T-helper 9 cell (primary cell): ENCODE measurements around the gene ACE2.

ENCODE experiments used
- DNase-seq: peaks from one replicate; pipeline ENCODE4 v3.0.0-alpha.2; 2020

Gene ACE2

DNA sequence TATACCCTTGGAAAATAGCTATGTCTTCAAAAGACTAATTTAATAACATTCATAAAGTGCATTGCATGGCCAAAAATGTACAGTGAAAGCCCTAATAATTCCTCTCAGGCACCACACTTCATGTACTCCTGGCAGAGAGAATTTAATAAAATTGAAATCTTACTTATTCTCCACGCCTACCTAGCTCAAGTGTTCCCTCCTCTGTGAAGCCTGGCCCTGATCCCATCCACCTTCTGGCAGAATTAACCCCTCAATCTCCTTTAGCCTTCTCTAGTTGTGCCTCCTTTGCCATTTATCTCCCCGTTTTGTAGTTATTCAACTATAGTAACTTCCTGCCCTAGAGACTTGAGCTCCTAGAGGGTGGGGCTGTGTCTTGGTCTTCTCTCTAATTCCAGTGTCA is 26.7 kb downstream of the ACE2 start:
- DNase-seq, result no peak

DNA sequence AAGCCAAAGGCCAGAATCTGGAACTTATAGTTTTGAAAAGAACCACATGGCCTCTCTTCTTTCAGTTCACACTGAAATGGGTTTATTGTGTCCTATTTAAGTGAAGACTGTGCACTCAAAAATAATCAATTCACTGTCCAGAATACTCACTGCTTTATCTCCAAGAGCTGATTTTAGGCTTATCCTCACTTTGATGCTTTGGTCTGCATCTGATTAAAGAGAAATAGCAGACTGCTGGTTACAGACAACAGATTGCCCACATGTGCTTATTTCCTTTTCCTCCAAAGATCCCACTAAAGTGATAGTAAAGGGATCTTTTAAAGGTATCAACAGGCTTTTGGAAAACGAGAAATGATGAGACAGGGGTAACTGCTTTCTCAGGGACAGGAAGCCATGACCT is 30.6 kb downstream of the ACE2 start:
- DNase-seq, result no peak

DNA sequence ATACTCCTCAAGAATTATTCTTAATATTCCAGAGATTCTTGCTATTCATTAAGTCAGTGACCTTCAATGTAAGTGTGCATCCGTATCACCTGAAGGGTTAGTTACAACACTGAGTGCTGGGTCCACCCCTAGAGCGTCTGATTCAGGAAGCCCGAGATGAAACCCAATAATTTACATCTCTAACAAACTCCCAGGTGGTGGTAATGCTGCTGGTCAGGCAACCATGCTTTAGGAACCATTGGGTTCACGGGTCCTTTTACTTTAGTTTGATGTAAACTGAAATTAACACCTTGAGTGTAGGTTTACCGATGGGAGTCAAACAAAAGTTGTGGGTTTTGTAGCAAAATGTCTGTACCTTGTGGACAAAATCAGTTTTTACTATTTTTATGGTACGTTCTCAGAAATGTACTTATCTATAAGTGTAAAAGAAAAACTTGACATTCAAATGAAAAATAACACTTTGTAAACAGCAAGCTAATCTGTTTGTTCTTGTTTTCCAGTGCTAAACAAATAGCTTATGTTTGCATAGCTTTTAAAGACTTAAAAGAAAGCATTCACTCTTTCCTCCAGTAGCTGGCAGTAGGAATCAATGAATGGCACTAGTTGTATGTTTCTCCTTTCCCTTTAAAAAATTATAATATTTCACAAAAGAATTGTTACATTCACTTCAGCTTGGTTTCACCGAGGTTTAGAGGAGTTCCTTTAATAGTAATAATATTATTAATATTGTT is 32.7 kb downstream of the ACE2 start:
- no peak for DNase-seq

DNA sequence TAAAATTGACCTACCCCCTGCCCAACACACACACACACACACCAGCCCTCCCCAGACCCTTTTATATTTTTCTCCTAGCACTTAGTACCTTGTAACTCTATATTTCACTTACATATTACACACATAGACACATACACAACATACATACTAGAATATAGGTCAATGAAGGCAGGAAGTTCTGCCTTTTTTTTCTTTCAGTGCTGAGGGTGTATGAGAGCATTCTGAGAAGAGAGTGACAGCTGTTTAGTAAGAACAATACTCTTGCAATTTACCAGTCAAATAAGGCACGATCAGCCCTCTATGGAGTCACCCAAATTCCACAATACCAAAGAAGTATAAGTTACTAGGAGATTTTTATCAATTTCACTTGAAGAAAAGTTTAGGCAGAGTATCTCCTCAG is 33.5 kb downstream of the ACE2 start:
- DNase-seq, result no peak

DNA sequence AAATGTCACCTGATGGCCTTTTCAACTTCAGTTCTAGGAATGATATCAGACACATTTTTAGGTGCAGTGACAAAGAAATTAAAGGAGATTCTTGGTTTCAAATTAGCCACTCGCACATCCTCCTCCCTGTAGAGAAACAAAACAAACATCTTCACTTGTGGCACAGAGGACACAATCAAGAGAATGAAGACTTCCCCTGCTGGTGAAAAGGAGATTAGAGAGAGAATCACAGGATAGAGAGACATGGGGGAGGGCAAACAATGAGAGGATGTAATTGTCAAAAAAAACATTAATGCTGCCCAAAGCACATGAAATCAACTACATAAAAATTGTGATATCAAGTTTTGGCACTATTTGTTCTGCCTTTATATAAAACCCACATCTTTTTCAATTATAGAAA is 34.5 kb downstream of the ACE2 start:
- DNase-seq, result no peak

DNA sequence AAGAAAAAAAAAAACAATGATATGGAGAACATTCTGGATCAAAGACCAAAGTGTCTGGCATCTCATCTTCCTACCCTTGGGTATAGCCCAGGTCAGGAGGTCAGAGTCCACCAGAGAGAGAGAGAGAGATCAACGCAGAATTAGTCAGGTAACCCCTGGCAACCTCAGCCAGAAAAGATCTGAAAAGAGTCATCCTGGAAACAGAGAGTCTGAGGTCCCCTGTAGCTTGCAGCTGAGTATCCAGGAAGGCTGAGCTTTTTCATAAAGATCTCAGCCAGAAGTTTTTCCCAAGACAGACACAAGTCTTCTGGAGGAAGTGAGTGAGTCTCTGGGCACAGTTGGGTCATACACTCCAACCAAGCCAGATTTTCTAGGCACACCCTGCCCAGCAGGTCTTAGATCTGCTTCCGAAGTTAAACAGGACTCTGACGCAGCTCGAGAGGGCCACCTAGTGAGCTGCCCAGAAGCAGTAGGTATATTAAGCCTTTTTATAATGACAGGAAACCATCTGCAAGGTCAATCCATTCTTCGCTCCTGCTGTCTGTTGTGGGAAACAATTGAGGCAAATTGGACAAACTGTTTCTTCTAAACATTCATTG is 35.7 kb downstream of the ACE2 start:
- no peak for DNase-seq

DNA sequence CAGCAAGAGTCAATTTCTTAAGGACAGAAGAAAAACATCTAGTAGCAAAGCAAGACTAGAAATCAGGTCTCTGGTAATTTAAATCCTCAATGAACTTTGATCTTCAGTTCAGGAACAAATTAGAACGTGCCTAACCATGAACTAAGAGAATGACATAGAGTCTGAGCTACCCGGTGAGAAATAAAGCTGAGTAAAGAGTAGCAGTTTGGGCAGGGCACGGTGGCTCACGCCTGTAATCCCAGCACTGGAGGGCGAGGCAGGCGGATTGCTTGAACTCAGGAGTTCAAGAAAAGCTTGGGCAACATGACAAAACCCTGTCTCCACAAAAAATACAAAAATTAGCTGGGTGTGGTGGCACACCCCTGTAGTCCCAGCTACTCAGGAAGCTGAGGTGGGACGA is 37.7 kb downstream of the ACE2 start:
- no peak for DNase-seq

DNA sequence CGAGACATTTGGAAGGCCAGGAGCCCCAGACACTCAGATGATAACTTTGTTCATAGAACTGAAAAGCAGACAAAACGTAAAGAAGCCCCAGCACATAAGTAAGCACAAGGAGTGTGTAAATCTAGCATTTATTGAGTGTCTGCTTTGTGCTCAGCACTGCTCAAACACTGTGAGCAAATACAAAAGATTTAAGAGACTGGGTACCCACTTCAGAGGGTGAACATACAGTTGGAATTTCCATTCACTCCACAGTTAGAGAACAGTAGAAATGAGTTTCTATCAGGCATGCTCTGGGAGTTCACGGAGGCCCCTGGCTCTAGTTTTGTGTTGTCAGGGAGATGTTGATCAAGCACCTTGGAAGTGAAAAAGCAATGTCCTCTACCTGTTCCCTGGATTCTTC is 39.8 kb downstream of the ACE2 start:
- DNase-seq, result no peak

DNA sequence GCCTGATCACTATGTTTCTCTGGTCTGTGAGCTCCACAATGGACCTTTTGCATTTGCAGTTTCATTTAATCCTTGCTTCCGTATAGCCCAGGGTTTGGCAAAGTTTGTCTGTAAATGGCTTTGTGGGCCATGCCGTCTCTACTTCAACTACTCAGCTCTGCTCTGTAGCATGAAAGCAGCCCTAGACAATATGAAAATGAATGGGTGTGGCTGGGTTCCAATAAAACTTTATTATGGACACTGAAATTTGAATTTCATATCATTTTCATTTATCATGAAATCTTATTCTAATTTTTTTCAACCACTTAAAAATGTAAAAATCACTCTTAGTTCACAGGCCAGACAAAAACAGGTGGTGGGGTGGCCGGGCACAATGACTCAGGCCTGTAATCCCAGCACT is 41.5 kb downstream of the ACE2 start:
- no peak for DNase-seq

DNA sequence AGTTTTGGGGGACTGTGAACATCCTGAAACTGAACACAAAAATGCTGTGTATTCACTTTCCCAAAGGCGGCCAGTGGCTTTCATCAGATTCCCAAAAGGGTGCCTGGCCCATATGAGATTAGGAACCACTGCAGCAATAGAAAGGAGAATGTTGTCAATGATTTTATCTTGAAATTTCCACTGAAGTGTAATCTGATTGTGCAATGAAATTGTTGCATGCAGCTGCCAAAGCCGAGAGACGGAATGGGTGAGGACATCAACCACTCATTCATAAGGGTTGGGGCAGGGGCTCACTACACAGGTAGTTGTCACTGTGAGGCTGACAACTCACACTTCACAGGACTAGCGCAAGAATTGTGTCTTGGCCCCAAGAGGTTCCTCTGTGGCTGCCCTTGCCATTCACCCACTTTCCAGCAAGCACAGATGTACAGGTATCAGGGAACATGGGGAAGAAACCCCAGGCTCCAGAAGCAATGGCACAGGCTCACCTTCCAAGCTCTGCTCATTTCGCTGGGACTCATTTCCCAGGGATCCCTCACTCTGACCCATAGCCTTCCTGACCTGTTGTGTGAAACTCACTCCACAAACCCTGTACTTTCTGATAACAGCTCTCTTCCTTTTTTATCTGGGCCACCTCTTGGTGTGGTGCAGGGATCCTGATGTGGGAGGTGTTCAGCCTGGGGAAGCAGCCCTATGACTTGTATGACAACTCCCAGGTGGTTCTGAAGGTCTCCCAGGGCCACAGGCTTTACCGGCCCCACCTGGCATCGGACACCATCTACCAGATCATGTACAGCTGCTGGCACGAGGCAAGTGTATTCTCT is 51.4 kb downstream of the ACE2 start:
- DNase-seq, result no peak

DNA sequence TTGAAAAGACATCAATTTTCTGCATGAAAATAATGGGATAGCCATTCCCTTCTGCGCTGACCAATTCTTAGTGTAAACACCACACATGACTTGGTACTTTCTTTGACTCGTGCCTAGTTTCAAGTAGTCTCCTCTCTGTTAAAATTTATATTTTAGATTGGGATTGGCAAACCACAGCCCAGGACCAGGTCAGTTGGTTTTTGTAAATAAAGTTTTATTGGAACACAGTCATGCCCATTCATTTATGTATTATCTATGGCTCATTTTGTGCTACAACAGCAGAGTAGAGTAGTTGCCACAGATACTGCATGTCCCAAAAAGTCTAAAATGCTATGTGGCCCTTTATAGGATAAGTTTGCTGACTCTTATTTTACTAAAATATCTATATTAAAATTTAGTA is 53.4 kb downstream of the ACE2 start:
- DNase-seq, result no peak

DNA sequence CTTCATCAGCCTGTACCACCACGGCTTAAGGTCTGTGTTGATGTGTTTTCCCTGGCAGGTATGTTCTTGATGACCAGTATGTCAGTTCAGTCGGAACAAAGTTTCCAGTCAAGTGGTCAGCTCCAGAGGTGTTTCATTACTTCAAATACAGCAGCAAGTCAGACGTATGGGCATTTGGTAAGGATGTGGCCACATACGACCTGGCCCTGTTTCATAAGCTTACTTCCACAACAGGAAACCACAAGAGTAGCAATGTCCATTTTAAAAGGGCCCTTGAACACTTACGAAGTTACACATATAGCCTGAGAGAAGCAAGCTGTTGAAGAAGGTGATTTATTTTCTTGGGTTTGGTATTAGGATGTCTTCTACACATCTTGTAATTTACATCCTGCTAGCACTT is 54.0 kb downstream of the ACE2 start:
- DNase-seq, result no peak

DNA sequence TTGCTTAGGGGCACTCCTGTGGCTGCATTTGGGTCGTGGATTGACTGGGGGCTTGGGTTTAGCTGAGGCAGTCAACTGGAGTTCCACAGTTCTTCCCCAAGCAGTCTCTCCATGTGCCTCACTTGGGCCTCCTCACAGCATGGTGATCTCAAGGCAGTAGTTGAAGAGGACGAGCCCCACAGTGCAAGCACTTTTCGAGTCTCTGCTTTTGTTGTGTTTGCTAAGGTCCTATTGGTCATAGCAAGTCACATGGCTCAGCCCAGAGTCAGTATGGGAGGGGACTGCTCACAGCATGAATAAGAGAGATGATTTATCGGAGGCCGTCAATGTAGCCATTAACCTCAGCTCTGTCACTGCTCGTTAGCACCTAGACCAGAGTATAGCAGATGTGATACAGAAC is 70.4 kb downstream of the ACE2 start:
- DNase-seq, result no peak

DNA sequence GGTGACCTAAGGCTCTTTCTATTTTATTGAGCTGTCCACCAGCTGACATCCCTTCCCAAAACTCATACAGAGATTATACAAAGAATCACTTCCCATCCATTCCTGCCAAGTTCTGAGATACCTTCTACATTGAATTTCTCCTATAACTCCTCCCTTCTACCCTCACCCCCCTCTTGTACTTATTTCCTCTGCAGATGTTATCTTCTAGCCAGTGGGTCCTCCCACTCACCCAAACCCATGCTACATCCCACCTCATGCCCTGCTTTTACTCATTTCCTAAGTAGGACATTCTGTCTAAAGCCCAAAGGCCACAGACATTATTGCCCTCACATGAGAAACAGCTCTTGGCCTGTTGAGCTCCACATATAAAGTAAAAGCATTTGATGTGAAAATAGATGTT is 71.6 kb downstream of the ACE2 start:
- no peak for DNase-seq

DNA sequence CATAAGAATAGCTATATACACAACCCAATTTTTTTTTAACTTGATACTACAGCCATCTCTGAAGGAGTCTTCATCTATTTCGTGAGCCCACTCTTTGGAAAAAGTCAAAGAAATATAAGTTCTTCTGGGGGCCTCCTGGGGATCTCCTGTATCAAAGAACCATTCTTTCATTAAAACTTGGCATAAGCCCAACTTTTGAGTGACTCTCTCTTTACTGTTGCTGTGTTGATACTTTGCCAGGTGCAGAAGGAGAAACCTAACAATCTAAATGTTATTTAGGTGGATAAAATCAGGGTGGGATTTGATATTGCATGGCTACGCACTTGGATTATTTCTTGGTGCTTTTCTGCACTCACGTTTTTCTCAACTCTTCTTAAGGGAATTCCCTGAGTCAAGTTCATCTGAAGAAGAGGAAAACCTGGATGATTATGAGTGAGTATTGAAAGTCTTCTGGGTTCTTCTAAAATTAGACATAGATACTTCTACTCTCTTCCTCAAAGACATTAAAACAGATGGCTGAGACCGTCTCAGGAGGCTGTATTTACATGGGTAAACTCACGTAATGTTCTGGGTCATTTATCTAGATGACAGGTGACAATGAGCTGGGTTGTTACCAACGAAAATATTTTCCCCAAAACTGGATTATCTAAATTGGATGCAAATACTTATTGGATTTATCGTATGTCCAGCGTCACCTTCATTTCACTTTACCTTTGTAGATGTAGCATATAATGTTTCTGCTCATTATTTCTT is 74.9 kb downstream of the ACE2 start:
- DNase-seq, result no peak

DNA sequence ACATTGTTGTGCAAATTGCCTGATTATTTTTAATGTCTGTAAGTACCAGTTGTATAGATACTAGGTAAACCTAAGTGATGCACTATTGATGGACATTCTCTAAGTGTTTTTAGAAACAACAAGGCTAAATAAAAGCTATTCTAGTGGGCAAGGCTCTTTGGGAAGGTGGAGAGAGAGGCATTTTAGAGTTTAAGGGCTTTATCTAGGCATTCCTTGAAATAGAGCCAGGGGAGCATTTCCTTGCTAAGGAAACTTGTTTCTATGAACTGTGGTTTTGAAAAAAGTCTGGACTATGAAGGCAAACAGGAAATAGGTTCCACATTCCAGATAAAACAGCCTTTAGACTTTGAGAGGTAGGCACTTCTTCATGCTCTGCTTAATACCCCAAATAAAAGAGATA is 76.3 kb downstream of the ACE2 start:
- DNase-seq, result no peak

DNA sequence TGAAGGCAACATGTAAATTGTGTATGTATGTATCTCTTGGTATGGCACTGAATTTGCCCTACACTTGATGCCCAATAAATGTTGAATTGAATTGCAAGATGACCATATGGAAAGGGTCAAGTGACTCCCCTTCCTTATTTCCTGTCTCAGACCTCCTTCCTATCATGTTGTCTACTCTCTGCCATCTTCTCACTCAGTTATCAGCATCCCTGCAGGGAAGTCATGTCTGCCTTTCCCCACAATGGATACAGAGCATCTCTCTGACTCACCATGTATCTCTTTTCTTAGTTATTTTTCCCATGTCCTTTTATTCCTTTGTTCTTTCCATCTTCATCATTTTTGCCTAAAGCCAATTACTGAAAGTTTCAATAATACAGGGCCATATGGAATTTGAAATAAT is 77.7 kb downstream of the ACE2 start:
- DNase-seq, result no peak

DNA sequence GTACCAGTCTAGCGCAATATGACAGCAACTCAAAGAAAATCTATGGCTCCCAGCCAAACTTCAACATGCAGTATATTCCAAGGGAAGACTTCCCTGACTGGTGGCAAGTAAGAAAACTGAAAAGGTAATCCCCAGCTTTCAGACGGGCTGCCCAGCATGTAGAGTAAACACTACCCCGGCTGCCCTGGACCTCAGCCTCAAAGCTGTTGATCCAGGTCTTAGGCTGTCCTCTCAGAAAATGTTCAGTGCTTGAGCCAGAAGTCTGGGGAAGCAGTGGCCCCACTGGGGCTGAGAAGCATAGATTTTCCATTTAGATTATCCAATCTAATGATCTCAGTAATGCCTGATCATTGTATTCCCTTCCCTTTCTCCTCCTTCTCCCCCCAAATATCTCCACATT is 78.3 kb downstream of the ACE2 start:
- DNase-seq, result no peak

DNA sequence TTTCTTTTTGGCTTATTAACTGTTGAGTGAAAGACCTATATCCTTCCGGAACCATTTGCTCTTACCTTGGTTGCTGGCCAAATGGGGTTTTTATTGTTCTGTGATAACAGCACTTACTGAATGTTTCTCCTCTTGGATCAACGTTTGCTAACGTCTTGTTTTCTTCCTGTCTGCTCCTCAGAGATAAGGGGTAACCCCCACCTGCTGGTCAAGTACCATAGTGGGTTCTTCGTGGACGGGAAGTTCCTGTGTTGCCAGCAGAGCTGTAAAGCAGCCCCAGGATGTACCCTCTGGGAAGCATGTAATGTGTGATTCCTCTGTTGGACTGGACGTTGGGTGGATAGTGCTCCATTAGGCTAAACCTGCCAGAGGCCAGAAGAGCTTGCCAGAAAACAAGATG is 84.8 kb downstream of the ACE2 start:
- DNase-seq, result no peak

DNA sequence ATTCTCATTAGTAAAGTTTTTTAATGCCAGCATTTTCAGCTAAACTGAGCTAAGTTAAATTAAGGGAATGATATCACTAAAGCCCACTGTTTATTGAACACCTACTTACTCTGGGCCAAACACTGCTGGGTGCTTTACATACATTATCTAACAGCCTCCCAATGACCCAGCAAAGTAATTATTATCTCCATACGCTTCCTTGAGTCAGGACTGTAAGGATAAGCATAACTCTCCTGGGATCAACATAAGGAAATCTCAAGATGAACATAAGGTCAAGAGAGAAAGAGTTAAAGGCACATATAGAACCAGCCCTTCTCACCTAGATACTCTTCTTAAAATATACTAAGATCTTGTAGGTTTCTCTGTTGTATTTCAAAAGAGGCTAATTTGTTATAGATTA is 86.5 kb downstream of the ACE2 start:
- no peak for DNase-seq

DNA sequence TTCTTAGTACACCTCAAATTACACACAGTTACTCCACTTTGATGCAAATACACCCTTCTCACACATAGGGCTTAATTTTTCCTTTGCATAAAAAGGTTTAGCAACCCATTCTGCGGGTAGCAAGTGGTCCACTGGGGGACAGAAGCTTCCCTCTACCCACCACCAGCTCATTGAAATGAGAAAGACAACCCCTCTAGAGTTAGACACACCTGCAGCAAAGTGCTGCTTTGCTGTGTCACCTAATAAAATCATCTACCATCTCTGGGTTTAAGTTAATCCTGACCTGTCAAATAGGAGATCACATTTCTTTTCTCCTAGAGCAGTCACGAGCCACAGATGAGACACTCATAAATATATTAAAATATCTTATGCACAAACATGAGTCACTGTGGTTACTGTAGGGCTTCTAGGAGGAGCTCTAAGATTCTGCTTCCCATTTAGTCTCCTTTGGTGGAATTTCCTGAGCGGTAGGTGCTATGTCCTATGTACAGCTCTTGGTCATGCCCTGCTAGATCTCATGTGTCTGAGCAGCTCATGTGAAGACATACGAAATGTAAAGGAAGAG is 88.3 kb downstream of the ACE2 start:
- DNase-seq, result no peak

DNA sequence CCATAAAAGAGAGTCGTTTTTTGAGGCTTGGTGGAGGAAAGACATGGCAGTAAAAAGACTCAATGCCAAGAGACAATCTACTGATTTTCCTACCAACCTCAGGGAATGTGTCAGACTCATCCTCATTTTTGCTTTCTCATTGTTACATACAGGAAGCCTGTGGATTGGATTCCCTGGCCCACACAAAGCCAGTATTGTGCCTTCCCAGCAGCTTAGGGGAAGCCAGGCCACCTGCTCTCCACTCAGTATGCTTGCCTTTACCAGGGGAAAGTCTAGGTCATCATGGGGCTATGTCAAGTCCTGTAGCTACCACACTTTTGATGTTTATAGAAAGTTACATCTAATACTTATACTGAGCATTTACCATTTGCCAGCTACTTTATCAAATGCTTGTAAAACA is 89.2 kb downstream of the ACE2 start:
- no peak for DNase-seq
